Fibroblast of mammary gland (primary cell): ENCODE data around the gene RIC8A.

ENCODE experiments used
- DNase-seq: peaks from one replicate; pipeline ENCODE4 v3.0.0-alpha.2; 2010; ENCODE audit warnings: low read depth
- H3K4me3 ChIP-seq: 2 replicates; pipeline ENCODE4 v1.5.1; 2011; ENCODE audit warnings: low read depth, mild to moderate bottlenecking, low read length, moderate library complexity; ENCODE audit not compliant: control insufficient read depth
- TF ChIP-seq, protein P1 (sequence below): conservative IDR thresholded peaks from 2 replicates; pipeline ENCODE4 v1.5.1; 2011; ENCODE audit warnings: low read depth, low read length, inconsistent platforms; ENCODE audit not compliant: control insufficient read depth, insufficient read depth

RIC8A gene

DNA sequence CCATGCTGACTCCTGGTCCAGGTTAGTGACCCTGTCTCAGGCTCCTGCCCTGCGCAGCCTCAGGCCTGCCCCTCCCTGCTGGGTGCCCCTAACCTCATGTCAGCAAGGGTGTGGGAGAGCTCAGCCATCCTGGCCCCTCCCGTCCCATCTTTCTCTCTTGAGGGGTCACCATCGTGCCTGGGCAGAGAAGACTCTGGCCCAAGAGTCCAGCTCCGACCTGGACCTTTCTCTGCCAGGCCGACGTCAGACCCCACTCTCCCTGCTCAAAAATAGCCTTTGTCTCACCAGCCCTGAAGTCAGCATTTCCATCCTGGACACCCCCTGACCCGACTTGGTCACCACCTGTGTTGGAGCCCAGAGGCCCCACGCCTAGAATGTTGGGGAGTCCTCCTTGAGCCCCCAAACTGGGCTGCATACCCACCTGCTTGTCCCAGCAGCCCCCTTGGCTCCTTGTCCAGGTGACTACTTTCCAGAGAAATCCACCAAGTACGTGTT lies 9.7 kb upstream of the RIC8A start:
- TF ChIP-seq, protein P1, sequence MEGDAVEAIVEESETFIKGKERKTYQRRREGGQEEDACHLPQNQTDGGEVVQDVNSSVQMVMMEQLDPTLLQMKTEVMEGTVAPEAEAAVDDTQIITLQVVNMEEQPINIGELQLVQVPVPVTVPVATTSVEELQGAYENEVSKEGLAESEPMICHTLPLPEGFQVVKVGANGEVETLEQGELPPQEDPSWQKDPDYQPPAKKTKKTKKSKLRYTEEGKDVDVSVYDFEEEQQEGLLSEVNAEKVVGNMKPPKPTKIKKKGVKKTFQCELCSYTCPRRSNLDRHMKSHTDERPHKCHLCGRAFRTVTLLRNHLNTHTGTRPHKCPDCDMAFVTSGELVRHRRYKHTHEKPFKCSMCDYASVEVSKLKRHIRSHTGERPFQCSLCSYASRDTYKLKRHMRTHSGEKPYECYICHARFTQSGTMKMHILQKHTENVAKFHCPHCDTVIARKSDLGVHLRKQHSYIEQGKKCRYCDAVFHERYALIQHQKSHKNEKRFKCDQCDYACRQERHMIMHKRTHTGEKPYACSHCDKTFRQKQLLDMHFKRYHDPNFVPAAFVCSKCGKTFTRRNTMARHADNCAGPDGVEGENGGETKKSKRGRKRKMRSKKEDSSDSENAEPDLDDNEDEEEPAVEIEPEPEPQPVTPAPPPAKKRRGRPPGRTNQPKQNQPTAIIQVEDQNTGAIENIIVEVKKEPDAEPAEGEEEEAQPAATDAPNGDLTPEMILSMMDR = no peak
- DNase-seq = no peak
- H3K4me3 ChIP-seq = no peak overlapping the region

DNA sequence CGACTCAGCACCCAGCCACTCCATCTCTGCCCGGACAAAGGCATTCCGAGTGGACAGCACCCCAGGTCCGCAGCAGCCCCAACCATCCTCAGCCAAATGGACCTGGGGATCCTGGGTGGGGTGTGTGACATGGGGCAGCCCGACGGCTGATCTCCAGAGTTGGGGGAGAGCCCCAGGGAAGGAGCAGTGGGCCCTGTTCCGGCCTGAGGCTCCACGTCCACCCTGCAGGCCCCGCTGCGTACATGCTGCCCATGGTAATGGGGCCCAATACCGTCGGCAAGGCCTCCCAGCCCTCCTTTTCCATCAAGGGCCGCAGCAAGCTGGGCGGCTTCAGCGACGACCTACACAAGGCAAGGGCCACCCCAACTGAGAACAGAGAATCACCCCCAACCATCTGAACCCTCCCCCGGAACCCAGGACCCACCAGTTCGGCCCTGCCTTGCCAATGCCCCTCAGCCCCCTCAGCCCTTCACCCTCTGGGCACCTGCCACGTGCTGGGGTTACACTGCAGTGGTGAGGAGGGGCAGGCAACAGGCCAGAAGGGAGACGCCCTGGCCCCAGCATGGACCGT lies 9.2 kb upstream of the RIC8A start:
- TF ChIP-seq, protein P1 = no peak
- DNase-seq = no peak
- H3K4me3 ChIP-seq = no peak overlapping the region

DNA sequence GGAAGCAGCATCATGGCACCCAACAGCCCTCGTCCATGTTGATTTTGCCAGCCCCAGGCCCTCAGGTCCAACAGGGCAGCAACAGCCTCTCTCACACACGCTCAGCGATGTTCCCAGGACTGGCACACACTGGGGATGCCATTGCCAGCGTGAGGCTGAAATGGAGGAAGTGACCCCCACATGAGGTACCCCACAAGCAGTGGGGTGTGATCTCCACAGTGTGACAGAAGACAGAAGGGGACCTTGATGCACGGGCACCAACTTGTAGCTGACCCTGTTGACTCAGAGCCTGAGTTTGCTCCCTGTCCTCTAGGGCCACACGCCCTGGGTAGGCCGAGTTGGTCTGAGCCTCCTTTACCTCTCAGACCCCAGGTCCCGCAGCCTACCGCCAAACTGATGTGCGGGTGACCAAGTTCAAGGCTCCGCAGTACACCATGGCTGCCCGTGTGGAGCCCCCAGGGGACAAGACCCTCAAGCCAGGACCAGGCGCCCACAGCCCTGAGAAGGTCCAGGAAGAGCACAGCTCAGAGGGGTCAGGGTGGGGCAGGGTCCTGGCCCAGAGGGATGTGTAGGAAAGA lies 8.4 kb upstream of the RIC8A start:
- no peak for DNase-seq
- TF ChIP-seq, protein P1 = no peak
- no peak overlapping the region for H3K4me3 ChIP-seq

DNA sequence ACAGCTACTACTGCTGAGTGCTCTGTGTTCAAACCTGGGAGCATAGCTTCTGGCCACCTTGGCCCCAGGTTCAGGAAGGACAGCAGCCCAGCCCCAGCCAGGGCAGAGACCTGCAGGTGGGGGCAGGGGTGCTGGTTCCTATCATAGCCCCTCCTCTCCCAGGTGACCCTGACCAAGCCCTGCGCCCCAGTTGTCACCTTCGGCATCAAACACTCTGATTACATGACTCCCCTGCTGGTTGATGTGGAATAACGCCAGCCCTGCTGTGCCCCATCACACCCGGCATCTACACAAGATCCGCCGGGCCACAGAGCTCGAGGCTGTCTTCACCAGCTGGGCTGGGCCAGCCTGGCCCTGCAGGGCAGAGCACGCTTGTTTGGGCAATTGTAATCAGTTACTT lies 7.7 kb upstream of the RIC8A start:
- no peak for DNase-seq
- TF ChIP-seq, protein P1 = no peak
- no peak overlapping the region for H3K4me3 ChIP-seq

DNA sequence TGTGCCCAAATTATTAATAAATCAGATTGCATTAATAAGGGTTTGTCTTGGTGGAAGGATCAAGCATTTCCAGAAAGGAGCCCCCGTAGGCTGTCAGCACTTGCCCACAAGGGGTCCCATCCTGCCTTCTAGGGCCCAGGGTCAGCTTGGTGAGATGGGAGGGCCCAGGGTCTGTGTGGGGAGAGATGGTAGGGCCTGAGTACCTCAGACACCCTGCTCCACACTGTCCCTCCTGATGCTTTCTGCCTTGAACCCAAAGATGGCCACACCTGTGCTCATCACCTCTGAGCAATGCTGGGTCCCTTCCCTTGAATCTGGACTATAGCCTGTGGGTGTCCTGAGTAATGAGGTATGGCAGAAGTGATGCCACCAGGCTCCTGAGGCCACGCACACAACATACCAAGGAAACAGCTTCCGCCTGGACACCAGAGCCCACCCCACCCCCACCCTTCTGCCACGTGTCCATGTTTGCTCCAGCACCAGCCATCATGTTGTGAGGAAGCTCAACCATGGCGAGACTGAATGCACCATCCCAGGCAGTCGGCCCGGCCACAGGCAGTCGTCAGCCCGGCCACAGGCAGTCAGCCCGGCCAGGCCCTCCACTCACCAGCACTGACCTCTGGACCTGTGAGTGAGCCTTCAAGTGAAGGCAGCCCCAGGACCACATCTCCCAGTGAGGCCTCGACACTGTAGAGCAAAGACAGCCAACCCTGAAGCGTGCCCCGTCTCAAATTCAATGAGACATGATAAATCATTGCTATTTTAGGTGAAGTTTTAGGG lies 7.1 kb upstream of the RIC8A start:
- no peak overlapping the region for H3K4me3 ChIP-seq
- TF ChIP-seq, protein P1 = no peak
- no peak for DNase-seq

DNA sequence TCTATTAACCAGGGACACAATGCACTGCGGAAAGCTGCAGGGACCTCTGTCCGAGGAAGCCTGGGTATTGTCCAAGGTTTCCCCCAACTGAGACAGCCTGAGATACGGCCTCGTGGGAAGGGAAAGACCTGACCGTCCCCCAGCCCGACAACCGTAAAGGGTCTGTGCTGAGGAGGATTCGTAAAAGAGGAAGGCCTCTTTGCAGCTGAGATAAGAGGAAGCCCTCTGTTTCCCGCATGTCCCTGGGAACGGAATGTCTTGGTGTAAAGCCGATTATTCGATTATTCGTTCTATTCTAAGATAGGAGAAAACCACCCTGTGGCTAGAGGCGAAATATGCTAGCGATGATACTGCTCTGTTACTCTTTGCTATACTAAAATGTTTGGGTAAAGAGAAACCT lies 5.5 kb upstream of the RIC8A start:
- DNase-seq = no peak
- H3K4me3 ChIP-seq = no peak overlapping the region
- TF ChIP-seq, protein P1 = no peak
